Measurements from ENCODE around the gene VSIG2. TPM values are rescaled to one million over a fixed set of nuclear protein-coding genes. Genes with fewer than 3 reads are reported as not detected.

Gene VSIG2
- total RNA-seq, 6 experiments from 2014 or later = 0.14 TPM; not detected in 5

- Mint-ChIP-seq H3K27ac (no peak within 1 kb of the TSS), H3K9me3 (no peaks in the 10 kb centered on the region), H3K4me3 (peak within 1 kb of the TSS; percentile 88), H3K4me1 (ENCODE audit: low read depth) (peaks cover 30% of the 10 kb centered on the region), H3K27me3 (ENCODE audit: insufficient read depth) (peaks cover 26% of the 10 kb centered on the region), H3K36me3 (ENCODE audit: low read depth) (peaks cover 5% of the 10 kb centered on the region; the same call in 1 of the 2 replicates)
- TF ChIP-seq, protein P1, sequence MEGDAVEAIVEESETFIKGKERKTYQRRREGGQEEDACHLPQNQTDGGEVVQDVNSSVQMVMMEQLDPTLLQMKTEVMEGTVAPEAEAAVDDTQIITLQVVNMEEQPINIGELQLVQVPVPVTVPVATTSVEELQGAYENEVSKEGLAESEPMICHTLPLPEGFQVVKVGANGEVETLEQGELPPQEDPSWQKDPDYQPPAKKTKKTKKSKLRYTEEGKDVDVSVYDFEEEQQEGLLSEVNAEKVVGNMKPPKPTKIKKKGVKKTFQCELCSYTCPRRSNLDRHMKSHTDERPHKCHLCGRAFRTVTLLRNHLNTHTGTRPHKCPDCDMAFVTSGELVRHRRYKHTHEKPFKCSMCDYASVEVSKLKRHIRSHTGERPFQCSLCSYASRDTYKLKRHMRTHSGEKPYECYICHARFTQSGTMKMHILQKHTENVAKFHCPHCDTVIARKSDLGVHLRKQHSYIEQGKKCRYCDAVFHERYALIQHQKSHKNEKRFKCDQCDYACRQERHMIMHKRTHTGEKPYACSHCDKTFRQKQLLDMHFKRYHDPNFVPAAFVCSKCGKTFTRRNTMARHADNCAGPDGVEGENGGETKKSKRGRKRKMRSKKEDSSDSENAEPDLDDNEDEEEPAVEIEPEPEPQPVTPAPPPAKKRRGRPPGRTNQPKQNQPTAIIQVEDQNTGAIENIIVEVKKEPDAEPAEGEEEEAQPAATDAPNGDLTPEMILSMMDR (IDR thresholded peaks at IDR 0.05) = no peak
- no peak for DNase-seq
Measured at GRCh38 chr11:124762105-124762623, 10.1 kb upstream of the VSIG2 start, which contains the start of gene ESAM. Gene ESAM (minus strand): TSS chr11:124762290. CDS start chr11:124762154, 136 bp downstream.

DNA sequence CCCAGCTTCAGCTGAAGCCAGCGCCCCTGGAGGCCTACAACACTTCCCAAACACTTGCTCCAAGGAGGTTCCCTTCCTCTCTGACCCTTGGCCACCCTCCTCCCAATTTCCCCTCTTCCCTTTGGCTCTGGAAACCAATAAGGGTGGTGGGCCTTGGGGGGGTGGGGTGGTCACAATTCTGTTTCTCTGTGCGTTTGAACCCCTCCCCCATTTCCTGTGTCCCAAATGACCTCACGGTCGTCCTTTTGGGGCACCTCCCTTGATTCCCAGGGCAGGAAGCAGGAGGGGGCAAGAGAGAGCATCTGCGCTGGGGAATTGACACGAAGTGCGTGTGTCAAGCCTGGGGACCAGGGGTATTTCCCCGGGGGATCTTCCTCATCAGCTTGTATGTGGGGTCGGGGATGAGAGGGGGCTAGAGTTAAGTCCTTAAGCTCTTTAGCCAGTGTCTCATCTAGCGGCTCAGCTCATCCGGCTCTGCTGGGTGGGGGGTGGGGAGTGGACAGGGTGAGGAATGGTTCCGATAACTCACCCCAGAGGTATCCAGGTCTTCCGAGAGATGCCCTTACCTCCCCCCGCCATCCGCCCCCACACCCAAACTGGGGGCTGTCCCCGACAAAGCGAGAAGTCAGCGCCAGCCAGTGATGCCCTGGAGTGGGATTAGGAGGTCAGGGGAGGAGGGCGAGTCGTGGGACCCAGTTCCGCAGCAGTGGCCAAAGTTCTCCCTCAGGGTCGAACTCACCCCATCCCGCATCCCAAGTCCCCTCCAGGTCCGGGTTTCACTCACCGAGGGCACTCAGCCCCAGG is 9.4 kb upstream of the VSIG2 start:
- Mint-ChIP-seq H3K36me3 (ENCODE audit: low read depth) (no peaks in the 10 kb centered on the region), H3K27me3 (ENCODE audit: insufficient read depth) (peaks cover 31% of the 10 kb centered on the region), H3K4me3 (no peak overlapping the region; the same call in 1 of the 2 replicates), H3K27ac (no peak overlapping the region), H3K4me1 (ENCODE audit: low read depth) (peaks cover 30% of the 10 kb centered on the region), H3K9me3 (no peaks in the 10 kb centered on the region)
- no peak for DNase-seq
- TF ChIP-seq, protein P1 (IDR thresholded peaks at IDR 0.05) = no peak

DNA sequence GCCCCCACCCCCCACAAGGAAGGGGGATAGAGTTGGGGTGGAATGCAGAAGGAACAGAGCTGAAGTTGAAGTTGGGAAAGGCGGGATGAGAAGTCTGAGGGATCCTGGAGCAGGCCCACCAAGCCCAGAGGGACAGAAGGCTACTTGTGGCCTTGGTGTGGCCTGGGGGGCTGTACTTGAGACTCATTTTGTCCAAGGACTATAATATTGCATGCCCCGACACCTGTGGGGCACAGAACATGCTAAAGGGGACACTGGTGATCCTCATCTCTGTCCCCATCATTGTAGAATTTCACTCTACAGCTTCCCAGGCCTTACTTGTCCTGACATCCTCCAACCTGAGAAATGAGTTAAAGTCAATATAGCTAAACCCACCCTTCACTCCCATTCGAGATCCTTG is 8.8 kb upstream of the VSIG2 start:
- Mint-ChIP-seq H3K27ac (no peak overlapping the region), H3K4me1 (ENCODE audit: low read depth) (peaks cover 24% of the 10 kb centered on the region), H3K36me3 (ENCODE audit: low read depth) (no peaks in the 10 kb centered on the region), H3K27me3 (ENCODE audit: insufficient read depth) (peaks cover 33% of the 10 kb centered on the region), H3K9me3 (no peaks in the 10 kb centered on the region), H3K4me3 (no peak overlapping the region)
- TF ChIP-seq, protein P1 (IDR thresholded peaks at IDR 0.05) = no peak
- DNase-seq = no peak

- TF ChIP-seq, protein P1 (IDR thresholded peaks at IDR 0.05) = no peak
- H3K27ac Mint-ChIP-seq = no peak overlapping the region
- H3K27me3 Mint-ChIP-seq (ENCODE audit: insufficient read depth) = peaks cover 33% of the 10 kb centered on the region
- H3K36me3 Mint-ChIP-seq (ENCODE audit: low read depth) = no peaks in the 10 kb centered on the region
- DNase-seq = no peak
- peaks cover 24% of the 10 kb centered on the region for H3K4me1 Mint-ChIP-seq (ENCODE audit: low read depth)
- H3K4me3 Mint-ChIP-seq = no peak overlapping the region
- no peaks in the 10 kb centered on the region for H3K9me3 Mint-ChIP-seq
Measured at GRCh38 chr11:124760205-124760652, 8.2 kb upstream of the VSIG2 start.

- Mint-ChIP-seq H3K9me3 (no peaks in the 10 kb centered on the region), H3K27ac (no peak overlapping the region), H3K4me3 (peak overlapping the region; percentile 88), H3K27me3 (ENCODE audit: insufficient read depth) (peaks cover 33% of the 10 kb centered on the region), H3K4me1 (ENCODE audit: low read depth) (peaks cover 29% of the 10 kb centered on the region), H3K36me3 (ENCODE audit: low read depth) (no peaks in the 10 kb centered on the region)
- TF ChIP-seq, protein P1 (IDR thresholded peaks at IDR 0.05) = no peak
- DNase-seq = no peak
Measured at GRCh38 chr11:124759266-124760204, 7.5 kb upstream of the VSIG2 start.
